Measurements from ENCODE around the gene CAPRIN1. TPM values are rescaled to one million over a fixed set of nuclear protein-coding genes. Genes with fewer than 3 reads are reported as not detected.

The CAPRIN1 gene
- total and polyA plus RNA-seq, 2 of the 8 experiments (the other 6 are each of a cell fraction or from before 2014, with no cell fraction given), result 221 to 317 TPM

DNA sequence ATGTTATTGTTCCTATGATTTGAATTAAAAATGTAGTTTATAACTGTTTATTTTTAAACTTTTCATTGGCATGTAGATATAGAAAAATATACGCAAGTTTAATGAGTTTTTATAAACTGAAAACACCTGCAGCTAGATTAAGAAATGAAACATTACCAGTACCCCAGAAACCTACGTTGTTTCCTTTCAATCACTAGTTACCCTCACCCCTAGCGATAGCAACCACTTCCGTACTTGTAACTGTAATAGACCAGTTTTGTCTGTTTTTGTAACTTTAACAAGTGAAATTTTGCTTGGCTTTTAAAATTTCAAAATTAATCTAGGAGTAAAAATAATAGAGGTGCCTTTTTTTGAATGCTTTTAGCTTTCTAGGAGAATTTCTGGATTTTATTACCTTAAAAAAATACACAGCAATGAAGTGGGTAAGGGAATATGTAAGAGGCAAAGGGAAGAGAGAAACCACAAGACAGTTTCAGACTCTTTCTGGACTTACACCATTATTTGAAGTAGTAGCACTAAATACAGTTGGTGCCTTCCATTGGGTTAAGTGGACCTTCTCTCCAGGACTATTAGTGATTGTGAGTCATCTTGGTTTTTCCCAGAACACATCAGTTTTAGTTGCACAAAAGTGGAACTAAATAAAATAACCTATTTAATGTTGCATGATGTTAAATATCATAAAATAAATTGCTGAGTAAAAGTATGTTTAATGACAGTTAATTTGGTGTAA lies 35.2 kb downstream of the CAPRIN1 start:
- no peak for FAIRE-seq
- peaks cover 2 to 7% of the 10 kb centered on the region in 2 experiments for H4K20me1 ChIP-seq (replicated peaks in 1 of 2; ENCODE audit: control insufficient read depth in 1 of 2, insufficient read depth in 2 of 2, low read length in 2 of 2)
- TF ChIP-seq SP4 (IDR thresholded peaks at IDR 0.05; ENCODE audit: low read length) (no peak), CEBPB (IDR thresholded peaks at IDR 0.05; ENCODE audit: low read depth, low read length) (no peak)

More for the DNA sequence above, 35.2 kb downstream of the CAPRIN1 start:
- Histone ChIP-seq H2BK120ac (replicated peaks; ENCODE audit: low read depth, low read length) (no peak overlapping the region), H4K8ac (ENCODE audit: extremely low read depth, insufficient read depth, low read length) (no peak overlapping the region), H3K56ac (replicated peaks; ENCODE audit: insufficient read length, low read depth, low read length) (no peak overlapping the region), H3K9me3 (ENCODE audit: insufficient read depth in 2 of 2, low read depth in 1 of 2, low read length in 1 of 2) (no peaks in the 10 kb centered on the region), H3K36me3 (ENCODE audit: control insufficient read depth in 2 of 4, insufficient read depth in 4 of 4, low read length in 3 of 4) (peaks cover 58 to 96% (median 82%) of the 10 kb centered on the region in 4 experiments), H2BK5ac (ENCODE audit: low read depth, low read length) (no peak overlapping the region), H3K4me3 (ENCODE audit: extremely low read depth in 1 of 4, insufficient read depth in 2 of 4, low read depth in 3 of 4, low read length in 4 of 4) (no peak overlapping the region), H3K79me2 (ENCODE audit: control insufficient read depth in 1 of 2, insufficient read depth in 2 of 2, low read length in 2 of 2) (peaks cover 0 to 42% of the 10 kb centered on the region in 2 experiments; a peak in 3 of 4 replicates), H3K23ac (ENCODE audit: insufficient read length) (no peak overlapping the region), H4K5ac (ENCODE audit: insufficient read length, low read depth, low read length) (no peak overlapping the region), H3K27ac (ENCODE audit: low read depth, low read length) (no peak overlapping the region), H2AK5ac (ENCODE audit: low read depth, low read length) (no peak overlapping the region), H2BK12ac (ENCODE audit: low read depth, low read length) (no peak overlapping the region), H3K4me2 (ENCODE audit: insufficient read depth in 1 of 2, low read depth in 2 of 2, low read length in 2 of 2) (no peak overlapping the region), H3K79me1 (ENCODE audit: low read depth, low read length) (peaks cover 2% of the 10 kb centered on the region; the same call in 1 of the 2 replicates), H3K4ac (replicated peaks; ENCODE audit: insufficient read length, low read depth, low read length) (no peak overlapping the region), H4K91ac (replicated peaks; ENCODE audit: insufficient read length, low read length) (no peak overlapping the region), H3K9ac (replicated peaks in 1 of 4; ENCODE audit: extremely low read depth in 1 of 4, low read depth in 3 of 4, low read length in 3 of 4) (no peak overlapping the region), H2BK15ac (ENCODE audit: low read length) (no peak overlapping the region), H3K14ac (ENCODE audit: insufficient read length) (no peak overlapping the region), H3K18ac (ENCODE audit: extremely low read depth, low read length) (no peak overlapping the region), H2BK20ac (ENCODE audit: low read length) (no peak overlapping the region), H2AFZ (ENCODE audit: low read length) (no peak overlapping the region), H3K23me2 (ENCODE audit: low read depth, low read length) (no peaks in the 10 kb centered on the region), H3K4me1 (replicated peaks in 1 of 4; ENCODE audit: control insufficient read depth in 3 of 4, insufficient read depth in 4 of 4, low read length in 3 of 4) (no peaks in the 10 kb centered on the region), H3K27me3 (replicated peaks in 1 of 4; ENCODE audit: control insufficient read depth in 3 of 4, extremely low read depth in 1 of 4, insufficient read depth in 3 of 4, low read length in 3 of 4) (no peaks in the 10 kb centered on the region)
- no peak for DNase-seq (ENCODE audit: low read depth in 1 of 2, low spot score in 2 of 2)
- ChIA-PET POLR2A (ENCODE audit: partially characterized antibody) (interaction anchor here (1.2 to 2.1 kb wide), 4 partner anchors 8 to 23 kb away, joined by 3 to 6 read pairs (median 4); no protein-coding TSS in a partner anchor), CTCF (ENCODE audit: partially characterized antibody) (no interaction called here)
- 100% methylated on average over 4 of the region's 4 CpGs; no CpG with 5 or more reads in 1 of the 2 experiments for WGBS, 2 experiments (ENCODE audit: extremely low coverage in 1 of 2, insufficient coverage in 1 of 2, insufficient read length in 1 of 2, insufficient replicate concordance in 2 of 2, low coverage in 1 of 2, low lambda C conversion rate in 2 of 2, missing lambda C conversion rate in 1 of 2)
